SW480 (cell line): ENCODE results near the gene BRCA2.
A peak's percentile ranks its signal among the peaks of the same experiment; 100 is the strongest.

Experiments
- DNase-seq: peaks from one replicate; pipeline ENCODE4 v3.0.0-alpha.2; 2016; ENCODE audit warnings: low spot score

BRCA2 gene

GRCh38 chr13:32315238-32316027 is at the start of gene BRCA2, which contains the start of gene ZAR1L:
BRCA2 (plus strand) TSS chr13:32315508; CDS start chr13:32316461, 953 bp downstream.
ZAR1L (minus strand) TSS chr13:32315363; CDS start chr13:32311925, 3,438 bp downstream.
- DNase-seq, result peak; percentile 89

GRCh38 chr13:32265726-32266125 is 49.6 kb upstream of the BRCA2 start:
- DNase-seq, result no peak

GRCh38 chr13:32266130-32266529 is 49.2 kb upstream of the BRCA2 start:
- DNase-seq, result no peak

GRCh38 chr13:32267836-32268439 is 47.4 kb upstream of the BRCA2 start:
- peak; percentile 36 for DNase-seq

GRCh38 chr13:32272021-32272683 is 43.2 kb upstream of the BRCA2 start:
- no peak for DNase-seq

- no peak for DNase-seq
Observed at GRCh38 chr13:32277839-32278238, 37.5 kb upstream of the BRCA2 start.

- DNase-seq, result no peak
Observed at GRCh38 chr13:32278426-32278825, 36.9 kb upstream of the BRCA2 start.

GRCh38 chr13:32281096-32281495 is 34.2 kb upstream of the BRCA2 start:
- no peak for DNase-seq

- no peak for DNase-seq
Observed at GRCh38 chr13:32282096-32282711, 33.1 kb upstream of the BRCA2 start.

- no peak for DNase-seq
Observed at GRCh38 chr13:32284927-32285632, 30.2 kb upstream of the BRCA2 start.

- no peak for DNase-seq
Observed at GRCh38 chr13:32285633-32285965, 29.7 kb upstream of the BRCA2 start.

GRCh38 chr13:32297206-32297605 is 18.1 kb upstream of the BRCA2 start:
- no peak for DNase-seq

GRCh38 chr13:32298695-32299094 is 16.6 kb upstream of the BRCA2 start:
- DNase-seq, result no peak

GRCh38 chr13:32299893-32300292 is 15.4 kb upstream of the BRCA2 start:
- no peak for DNase-seq

GRCh38 chr13:32300406-32300805 is 14.9 kb upstream of the BRCA2 start:
- no peak for DNase-seq

- no peak for DNase-seq
Observed at GRCh38 chr13:32300920-32301319, 14.4 kb upstream of the BRCA2 start.

- no peak for DNase-seq
Observed at GRCh38 chr13:32302461-32302860, 12.8 kb upstream of the BRCA2 start.

GRCh38 chr13:32305646-32306045 is 9.7 kb upstream of the BRCA2 start:
- no peak for DNase-seq

- DNase-seq, result no peak
Observed at GRCh38 chr13:32309312-32310133, 5.8 kb upstream of the BRCA2 start.

GRCh38 chr13:32310134-32310706 is 5.1 kb upstream of the BRCA2 start:
- DNase-seq, result peak; percentile 59
